ENCODE results near the gene NCK1.

NCK1 gene

GRCh38 chr3:136908297-136908696, 46.3 kb downstream of the NCK1 start:
- DNase-seq, result no peak

- DNase-seq, result no peak
These were observed 47.2 kb downstream of the NCK1 start for GRCh38 chr3:136909187-136909586.

GRCh38 chr3:136910697-136911096, 48.7 kb downstream of the NCK1 start:
- DNase-seq, result no peak

- DNase-seq, result no peak
These were observed 51.2 kb downstream of the NCK1 start for GRCh38 chr3:136913168-136913567.

- DNase-seq, result no peak
These were observed 52.7 kb downstream of the NCK1 start for GRCh38 chr3:136914739-136915138.

- no peak for DNase-seq
These were observed 54.2 kb downstream of the NCK1 start for GRCh38 chr3:136916223-136916622.

- peak in 1 of 2 donors; percentile 86 for DNase-seq
These were observed 58.0 kb downstream of the NCK1 start for GRCh38 chr3:136919799-136920580.

GRCh38 chr3:136920904-136921611, 59.0 kb downstream of the NCK1 start:
- no peak for DNase-seq

- no peak for DNase-seq
These were observed 63.6 kb downstream of the NCK1 start for GRCh38 chr3:136925425-136926190.

GRCh38 chr3:136928240-136928639, 66.2 kb downstream of the NCK1 start:
- no peak for DNase-seq

- DNase-seq, result no peak
These were observed 68.1 kb downstream of the NCK1 start for GRCh38 chr3:136929977-136930670.

GRCh38 chr3:136931606-136932005, 69.6 kb downstream of the NCK1 start:
- no peak for DNase-seq

GRCh38 chr3:136932523-136932922, 70.5 kb downstream of the NCK1 start:
- no peak for DNase-seq

- no peak for DNase-seq
These were observed 71.2 kb downstream of the NCK1 start for GRCh38 chr3:136932978-136933772.

GRCh38 chr3:136937175-136937574, 75.2 kb downstream of the NCK1 start:
- DNase-seq, result no peak

GRCh38 chr3:136937851-136938250, 75.8 kb downstream of the NCK1 start:
- no peak for DNase-seq

- no peak for DNase-seq
These were observed 76.3 kb downstream of the NCK1 start for GRCh38 chr3:136938334-136938733.

GRCh38 chr3:136939489-136939888, 77.5 kb downstream of the NCK1 start:
- DNase-seq, result no peak

- DNase-seq, result no peak
These were observed 80.8 kb downstream of the NCK1 start for GRCh38 chr3:136942803-136943202.

- DNase-seq, result no peak
These were observed 81.4 kb downstream of the NCK1 start for GRCh38 chr3:136943436-136943835.

GRCh38 chr3:136946978-136947377, 85.0 kb downstream of the NCK1 start:
- DNase-seq, result no peak

- no peak for DNase-seq
These were observed 85.5 kb downstream of the NCK1 start for GRCh38 chr3:136947477-136947876.

Data from bone marrow (tissue), 2 donors.